NB4 (cell line): ENCODE results near the gene PTPN1.

Experiments used
- CTCF ChIP-seq: IDR thresholded peaks from one replicate; pipeline ENCODE4 v1.5.1; 2012; ENCODE audit warnings: low read depth, low read length
- MAX ChIP-seq: IDR thresholded peaks from 2 replicates; pipeline ENCODE4 v1.6.1; 2011; ENCODE audit warnings: low read depth, low read length
- MYC ChIP-seq: IDR thresholded peaks from 2 replicates; pipeline ENCODE4 v1.6.1; 2011; ENCODE audit warnings: low read depth, low read length
- POLR2A ChIP-seq: IDR thresholded peaks from 2 replicates; pipeline ENCODE4 v1.6.1; 2011; ENCODE audit warnings: mild to moderate bottlenecking; ENCODE audit not compliant: insufficient read length; ENCODE audit errors: extremely low read depth

- TF ChIP-seq CTCF (no peak), POLR2A (no peak), MAX (no peak), MYC (no peak)
Measured at GRCh38 chr20:50546729-50547314, 36.6 kb downstream of the PTPN1 start.
